HG03159 (cell line): Measurements from ENCODE around the gene SMAD4.
"Not testable (repeated sequence)": the region's sequence is repeated elsewhere in the genome, so short reads cannot be mapped to it uniquely, and the experiment has no call there.

ENCODE experiments used
- ATAC-seq: cut with Tn5 transposase; IDR thresholded peaks from one replicate; pipeline ENCODE4 v1.9.1; 2021; ENCODE audit warnings: mild to moderate bottlenecking, moderate library complexity; ENCODE audit not compliant: unreplicated experiment

The SMAD4 gene

DNA sequence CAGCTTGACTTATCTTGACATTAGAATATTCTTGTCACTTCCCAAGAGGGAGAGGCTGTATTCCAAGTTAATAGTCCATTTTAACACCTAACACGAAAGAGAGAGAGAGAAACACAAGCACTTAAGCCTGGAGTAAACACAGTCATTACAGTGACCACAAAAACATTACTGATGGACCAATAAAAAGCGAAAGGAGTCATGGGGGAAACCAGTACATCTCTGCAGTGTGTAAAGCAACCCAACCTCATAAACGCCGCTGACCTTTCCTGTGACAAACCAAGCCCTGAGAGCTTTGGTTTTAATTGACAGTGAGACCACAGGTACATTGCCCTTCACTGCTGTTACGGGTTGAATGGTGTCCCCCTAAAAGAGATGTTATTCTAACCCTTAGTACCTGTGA lies 78.3 kb downstream of the SMAD4 start:
- ATAC-seq, result no peak

DNA sequence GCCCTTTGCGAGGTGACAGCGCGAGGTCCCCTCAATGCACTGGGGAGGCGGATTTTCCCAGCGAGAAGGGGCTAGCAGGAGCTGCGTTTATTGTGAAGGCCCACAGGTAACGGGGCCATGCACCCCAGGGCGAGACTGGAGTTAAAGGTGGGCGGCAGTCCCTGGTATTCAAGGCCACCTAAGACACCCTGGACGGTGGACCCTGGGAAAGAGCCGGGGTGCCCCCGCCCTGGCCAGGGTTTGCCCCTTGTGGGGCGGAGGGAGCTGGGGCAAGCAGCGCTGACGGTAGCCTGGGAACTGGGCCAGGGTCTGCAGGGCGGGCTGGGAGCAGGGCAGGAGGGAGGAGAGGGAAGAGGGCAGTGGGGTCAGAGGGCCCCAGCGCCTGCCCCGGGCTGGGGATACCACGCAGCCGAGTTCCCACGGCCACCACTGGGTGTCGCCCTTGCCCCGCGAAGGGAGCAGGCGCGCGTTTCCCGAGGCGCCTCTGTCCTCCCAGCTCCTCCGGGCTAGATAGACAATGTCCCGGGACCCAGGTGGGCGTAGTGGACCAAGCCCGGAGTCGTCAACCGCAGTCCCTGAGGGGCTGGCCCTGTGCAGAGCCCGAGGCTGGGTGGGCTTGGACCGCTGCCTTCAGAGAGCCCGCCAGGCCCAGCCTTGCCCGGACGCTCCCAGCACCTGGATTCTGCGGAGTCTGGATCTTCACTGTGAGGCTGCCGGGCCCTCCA lies 80.2 kb downstream of the SMAD4 start:
- ATAC-seq, result peak; percentile 86

DNA sequence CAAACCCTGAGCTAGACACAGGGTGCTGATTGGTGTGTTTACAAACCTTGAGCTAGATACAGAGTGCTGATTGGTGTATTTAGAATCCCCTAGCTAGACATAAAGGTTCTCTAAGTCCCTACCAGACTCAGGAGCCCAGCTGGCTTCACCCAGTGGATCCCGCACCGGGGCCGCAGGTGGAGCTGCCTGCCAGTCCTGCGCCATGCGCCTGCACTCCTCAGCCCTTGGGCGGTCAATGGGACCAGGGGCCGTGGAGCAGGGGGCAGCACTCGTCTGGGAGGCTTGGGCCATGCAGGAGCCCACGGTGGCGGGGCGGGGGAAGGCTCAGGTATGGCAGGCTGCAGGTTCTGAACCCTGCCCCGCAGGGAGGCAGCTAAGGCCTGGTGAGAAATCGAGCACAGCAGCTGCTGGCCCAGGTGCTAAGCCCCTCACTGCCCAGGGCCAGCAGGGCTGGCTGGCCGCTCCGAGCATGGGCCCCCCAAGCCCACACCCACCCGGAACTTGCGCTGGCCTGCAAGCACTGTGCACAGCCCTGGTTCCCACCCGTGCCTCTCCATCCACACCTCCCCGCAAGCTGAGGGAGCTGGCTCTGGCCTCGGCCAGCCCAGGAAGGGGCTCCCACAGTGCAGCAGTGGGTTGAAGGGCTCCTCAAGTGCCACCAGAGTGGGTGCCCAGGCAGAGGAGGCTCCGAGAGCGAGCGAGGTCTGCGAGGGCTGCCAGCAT lies 81.8 kb downstream of the SMAD4 start:
- not testable (repeated sequence) for ATAC-seq

DNA sequence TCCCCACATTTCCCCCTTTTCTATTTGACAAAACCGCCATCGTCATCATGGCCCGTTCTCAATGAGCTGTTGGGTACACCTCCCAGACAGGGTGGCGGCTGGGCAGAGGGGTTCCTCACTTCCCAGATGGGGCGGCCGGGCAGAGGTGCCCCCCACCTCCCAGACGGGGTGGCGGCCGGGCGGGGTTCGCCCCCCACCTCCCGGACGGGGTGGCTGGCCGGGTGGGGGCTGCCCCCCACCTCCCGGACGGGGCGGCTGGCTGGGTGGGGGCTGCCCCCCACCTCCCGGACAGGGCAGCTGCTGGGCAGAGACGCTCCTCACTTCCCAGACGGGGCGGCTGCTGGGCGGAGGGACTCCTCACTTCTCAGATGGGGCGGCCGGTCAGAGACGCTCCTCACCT lies 87.0 kb downstream of the SMAD4 start:
- not testable (repeated sequence) for ATAC-seq

DNA sequence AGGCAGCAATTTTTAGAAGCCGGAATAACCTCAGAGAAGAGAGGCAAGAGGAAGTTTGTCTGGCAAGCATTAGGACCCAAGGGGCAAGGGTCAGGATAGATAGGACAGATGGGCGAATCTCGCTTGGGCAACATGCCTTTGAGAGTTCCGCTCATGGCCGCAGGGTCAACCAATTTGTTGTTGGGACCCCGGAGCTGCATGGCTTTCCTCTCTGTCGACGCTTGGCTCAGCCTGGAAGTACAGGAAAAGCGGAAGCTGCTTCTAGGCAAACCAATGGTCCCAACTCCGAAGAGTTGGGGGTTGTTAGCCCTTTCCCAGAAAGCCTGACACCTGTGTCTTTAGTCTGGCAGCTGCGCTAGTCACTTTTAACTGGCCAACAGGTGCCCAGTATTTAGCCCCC lies 89.5 kb downstream of the SMAD4 start:
- not testable (repeated sequence) for ATAC-seq

DNA sequence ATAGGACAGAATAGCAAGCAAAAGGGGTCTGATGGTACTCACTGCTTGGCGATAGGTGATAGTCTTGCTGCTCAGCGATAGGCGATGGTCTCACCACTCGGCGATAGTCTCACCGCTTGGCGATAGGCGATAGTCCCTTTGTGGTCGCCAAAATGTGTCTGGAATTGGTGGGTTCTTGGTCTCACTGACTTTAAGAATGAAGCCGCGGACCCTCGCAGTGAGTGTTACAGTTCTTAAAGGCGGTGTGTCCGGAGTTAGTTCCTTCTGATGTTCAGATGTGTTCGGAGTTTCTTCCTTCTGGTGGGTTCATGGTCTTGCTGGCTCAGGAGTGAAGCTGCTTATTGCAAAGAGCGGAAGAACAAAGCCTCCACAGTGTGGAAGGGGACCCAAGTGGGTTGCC lies 90.0 kb downstream of the SMAD4 start:
- ATAC-seq, result not testable (repeated sequence)

DNA sequence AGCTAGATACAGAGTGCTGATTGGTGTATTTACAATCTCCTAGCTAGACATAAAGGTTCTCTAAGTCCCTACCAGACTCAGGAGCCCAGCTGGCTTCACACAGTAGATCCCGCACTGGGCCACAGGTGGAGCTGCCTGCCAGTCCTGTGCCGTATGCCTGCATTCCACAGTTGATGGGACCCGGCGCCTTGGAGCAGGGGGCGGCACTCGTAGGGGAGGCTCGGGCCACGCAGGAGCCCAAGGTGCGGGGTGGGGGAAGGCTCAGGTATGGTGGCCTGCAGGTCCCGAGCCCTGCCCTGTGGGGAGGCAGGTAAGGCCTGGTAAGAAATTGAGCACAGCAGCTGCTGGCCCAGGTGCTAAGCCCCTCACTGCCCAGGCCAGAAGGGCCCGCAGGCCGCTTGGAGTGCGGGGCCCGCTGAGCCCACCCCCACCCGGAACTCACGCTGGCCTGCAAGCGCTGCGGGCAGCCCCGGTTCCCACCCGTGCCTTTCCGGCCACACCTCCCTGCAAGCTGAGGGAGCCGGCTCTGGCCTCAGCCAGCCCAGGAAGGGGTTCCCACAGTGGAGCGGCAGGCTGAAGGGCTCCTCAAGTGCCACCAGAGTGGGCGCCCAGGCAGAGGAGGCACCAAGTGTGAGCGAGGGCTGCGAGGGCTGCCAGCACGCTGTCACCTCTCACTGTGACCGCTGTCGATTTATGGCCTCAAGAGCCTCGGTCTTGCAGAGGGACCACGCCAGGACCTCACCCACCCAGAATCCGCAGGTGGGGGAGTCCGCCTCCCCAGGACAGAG lies 91.0 kb downstream of the SMAD4 start:
- ATAC-seq, result no peak

DNA sequence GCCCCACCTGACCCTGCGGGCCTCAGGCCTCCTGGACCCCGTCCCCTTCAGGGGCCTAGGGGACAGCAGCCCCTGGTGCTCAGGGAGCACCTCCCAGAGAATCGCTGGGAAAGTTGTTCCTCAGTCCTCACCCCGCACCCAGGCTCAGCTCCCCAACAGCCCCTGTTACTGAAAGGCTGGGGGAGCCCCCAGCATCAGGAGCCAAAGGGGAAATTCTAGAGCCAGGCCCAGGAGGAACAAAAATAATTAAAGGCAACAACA lies 91.5 kb downstream of the SMAD4 start:
- ATAC-seq, result no peak

DNA sequence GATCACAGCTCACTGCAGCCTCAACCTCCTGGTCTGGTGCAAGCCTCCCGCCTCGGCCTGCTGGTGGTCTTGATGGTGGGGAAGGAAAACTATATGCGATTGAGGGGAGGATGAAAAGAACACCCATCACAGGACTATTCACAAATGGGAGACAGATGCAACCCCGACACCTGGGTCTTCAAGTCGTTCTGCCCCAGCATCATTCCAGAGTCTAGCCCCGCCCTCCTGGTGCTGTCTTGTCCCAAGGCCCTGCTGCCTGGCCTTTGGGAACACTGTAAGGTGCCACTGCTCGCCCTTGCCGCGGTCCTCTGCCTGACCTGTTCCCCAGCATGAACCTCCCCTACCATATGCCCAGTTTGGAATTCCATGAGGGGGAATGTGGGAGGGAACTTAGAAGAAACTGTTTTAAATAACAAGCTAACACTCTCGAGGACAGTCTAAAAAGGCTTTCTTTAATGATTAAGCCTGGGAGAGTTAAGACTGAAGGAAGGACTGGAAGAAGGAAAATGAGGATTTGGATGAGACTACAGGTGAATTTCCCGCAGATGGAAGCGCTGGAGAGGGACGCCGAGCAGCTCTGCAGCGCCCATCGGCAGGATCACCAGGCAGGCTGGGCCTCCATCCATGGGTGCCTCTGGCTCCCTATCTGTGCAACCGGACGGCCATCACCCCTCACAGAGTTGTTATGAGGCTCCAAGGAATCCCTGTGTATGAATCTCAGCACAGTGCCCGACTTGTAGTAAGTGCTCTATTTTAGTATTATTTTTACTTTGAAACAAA lies 92.4 kb downstream of the SMAD4 start:
- no peak for ATAC-seq

DNA sequence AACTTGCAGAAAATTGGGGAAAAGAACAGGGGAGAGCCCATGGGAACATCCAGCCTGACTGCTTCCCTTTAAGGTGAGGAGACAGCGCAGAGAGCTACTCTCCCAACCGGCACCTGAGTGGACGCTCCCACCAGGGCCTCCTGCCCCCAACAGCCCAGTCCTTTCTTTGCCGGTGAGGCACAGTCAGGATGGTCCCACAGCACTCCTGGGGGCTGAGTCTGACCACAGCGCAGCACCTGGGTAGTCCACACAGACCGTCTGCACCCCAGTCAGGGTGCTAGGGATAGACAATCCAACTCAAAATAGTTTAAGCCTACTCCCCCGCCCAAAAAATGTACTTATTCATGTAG lies 93.0 kb downstream of the SMAD4 start:
- no peak for ATAC-seq

DNA sequence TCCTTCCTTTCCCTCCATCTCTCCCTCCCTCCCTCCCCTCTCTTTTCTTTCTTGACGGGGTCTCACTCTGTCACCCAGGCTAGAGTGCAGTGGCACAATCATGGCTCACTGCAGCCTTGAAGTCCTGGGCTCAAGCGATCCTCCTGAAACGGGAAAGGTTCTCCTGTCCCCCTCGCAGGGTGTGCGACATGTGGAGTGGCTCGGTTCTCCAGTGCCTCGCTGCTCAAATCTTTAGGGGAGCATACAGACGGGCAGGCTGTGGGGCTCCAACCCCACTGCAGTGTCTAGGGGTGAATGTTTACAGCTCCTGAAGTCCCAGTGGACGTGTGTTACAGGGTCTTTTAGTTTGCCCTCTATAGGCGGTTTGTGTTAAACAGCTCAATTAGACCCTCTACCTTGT lies 93.5 kb downstream of the SMAD4 start:
- no peak for ATAC-seq

DNA sequence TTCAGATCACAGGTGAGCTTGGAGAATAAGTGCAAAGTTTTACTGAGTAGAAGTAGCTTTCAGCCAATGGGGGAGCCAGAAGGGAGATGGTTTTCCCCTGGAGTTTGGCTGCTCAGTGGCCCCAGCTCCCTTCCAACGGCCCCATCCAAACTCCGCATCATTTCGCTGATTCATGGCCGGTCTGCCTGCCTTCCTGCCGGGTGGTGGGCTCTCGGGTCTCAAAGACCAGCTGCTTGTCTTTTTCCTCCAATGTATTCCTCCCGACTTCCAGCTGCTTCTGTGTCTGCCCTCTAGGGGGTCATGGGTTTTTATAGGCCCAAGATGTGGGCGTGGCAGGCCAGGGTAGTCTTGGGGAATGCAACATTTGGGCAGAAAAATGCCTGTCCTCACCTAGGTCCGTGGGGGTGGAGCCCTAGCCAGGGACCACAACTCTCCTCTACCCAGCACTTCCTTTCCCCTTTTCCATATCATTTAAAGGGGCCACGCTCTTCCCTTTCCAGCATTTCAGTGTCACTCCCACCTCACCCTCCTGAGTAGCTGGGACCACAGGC lies 94.0 kb downstream of the SMAD4 start:
- ATAC-seq, result no peak

DNA sequence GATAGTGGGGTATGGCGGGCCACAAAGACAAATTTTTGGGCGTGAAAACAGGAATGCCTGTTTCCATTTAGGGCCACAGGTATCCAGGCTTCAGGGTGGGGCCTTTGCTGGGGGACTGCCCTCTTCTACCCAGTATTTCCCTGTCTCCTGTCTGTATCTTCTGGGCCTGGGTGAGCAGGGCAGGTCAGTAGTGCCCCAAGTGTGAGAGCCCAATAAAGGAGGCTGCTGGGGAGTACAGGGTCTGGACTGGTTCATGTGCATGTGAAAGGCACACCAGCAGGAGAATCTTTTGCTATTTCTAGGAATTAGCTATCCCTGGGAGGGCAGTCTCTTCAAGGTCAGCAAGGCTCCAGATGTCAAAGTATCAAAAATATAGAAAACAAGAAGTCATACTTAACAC lies 96.0 kb downstream of the SMAD4 start:
- ATAC-seq, result no peak

DNA sequence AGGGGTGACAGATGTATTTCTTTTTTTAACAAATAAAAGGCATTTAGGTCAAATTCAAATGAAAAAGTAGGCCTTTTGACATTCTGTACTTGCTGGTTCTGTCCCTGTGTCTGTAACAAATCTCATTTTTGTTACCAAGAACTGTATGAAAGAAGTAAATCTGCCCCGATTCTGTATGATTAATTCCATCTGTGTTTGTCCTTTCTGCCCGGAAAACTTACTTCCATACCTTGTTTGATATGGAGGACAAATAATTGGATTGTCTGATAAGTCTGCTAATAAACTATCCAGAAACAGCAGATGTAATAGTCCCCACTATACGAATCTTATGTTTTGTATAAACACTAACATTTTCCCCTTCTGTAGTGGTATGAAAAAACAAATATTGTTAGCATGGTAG lies 97.7 kb downstream of the SMAD4 start:
- no peak for ATAC-seq

DNA sequence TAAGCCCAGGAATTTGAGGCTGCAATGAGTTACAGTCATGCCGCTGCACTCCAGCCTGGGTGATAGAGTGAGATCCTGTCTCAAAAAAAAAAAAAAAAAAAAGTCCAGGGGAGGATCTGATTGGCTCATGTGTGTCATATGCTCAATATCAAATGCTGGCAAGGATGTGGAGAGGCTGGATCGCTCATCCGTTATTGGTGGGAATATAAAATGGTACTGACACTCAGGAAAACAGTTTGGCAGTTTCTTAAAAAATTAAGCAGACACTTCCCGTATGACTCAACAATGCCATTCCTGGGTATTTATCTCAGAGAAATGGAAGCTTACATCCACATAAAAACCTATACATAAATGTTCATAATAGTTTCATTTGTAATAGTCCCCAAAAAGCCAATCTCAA lies 98.5 kb downstream of the SMAD4 start:
- ATAC-seq, result no peak

DNA sequence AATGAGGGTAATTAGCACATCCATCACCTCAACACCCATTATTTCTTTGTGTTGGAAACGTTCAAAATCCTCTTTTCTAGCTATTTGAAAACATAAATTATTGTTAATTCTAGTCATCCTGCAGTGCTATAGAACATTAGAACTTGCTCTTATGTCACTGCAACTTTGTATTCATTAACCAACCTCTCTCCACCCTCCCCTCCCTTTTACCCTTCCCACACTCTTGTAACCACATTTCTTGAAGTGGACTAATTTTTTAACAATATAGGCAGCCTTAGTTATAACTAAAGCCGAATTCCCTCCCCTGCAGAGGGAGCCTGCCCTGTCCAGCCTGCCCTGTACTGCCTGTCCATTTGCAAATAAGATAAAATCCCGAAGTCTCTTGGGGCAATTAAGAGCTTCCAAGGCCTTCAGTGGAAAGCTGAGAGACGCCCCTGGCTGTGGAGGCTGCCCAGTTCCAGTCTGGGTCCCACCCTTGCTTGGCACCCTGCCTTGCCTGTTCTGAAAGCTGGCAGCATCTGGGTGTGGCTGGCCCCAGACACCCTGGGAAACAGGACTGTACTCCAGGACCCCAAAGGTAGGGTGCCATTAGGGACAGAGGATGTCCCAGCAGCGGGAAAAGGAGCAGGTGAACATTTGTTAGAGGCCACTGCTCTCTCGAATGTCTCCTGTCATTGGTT lies 102.4 kb downstream of the SMAD4 start:
- no peak for ATAC-seq

DNA sequence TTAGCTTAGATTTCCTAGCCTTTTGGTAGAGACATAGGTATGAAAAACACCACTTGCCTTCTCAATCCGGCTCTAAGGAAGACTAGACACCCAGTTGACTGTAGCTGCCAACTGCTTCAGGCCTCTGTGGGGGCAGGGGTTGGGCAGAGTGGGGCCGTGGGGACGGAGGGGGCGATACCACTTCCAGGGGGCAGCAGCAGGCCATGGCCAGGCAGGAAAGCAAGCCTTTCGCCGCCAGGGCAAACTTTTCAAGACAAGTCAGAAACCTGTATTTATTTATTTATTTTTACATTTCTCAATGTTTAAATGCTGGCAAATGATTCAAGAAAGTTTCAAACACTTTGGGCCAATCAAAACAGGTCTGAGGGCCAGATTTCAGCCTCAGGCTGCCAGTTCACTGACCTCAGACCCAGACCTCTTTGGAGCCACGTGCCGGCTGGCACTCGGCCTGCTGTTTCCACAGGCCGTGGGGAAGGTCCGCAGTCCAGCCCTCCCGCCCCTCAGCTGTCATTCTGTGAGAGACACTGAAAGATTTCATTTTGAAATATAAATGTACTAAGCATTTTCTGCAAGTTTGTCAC lies 103.7 kb downstream of the SMAD4 start:
- no peak for ATAC-seq
